ENCODE data around the gene ALG8. TPM values are rescaled to one million over a fixed set of nuclear protein-coding genes. Genes with fewer than 3 reads are reported as not detected.

ALG8 gene
- total RNA-seq, 2 donors from 2014 or later = 52.3 to 87.2 TPM

GRCh38 chr11:78145511-78146025 is 6.1 kb upstream of the ALG8 start:
- peaks cover 4 to 15% of the 10 kb centered on the region in 2 donors for H3K4me1 Mint-ChIP-seq (ENCODE audit: low read depth in 2 of 2)
- no peak for ATAC-seq
- no peak for DNase-seq (ENCODE audit: low spot score)

DNA sequence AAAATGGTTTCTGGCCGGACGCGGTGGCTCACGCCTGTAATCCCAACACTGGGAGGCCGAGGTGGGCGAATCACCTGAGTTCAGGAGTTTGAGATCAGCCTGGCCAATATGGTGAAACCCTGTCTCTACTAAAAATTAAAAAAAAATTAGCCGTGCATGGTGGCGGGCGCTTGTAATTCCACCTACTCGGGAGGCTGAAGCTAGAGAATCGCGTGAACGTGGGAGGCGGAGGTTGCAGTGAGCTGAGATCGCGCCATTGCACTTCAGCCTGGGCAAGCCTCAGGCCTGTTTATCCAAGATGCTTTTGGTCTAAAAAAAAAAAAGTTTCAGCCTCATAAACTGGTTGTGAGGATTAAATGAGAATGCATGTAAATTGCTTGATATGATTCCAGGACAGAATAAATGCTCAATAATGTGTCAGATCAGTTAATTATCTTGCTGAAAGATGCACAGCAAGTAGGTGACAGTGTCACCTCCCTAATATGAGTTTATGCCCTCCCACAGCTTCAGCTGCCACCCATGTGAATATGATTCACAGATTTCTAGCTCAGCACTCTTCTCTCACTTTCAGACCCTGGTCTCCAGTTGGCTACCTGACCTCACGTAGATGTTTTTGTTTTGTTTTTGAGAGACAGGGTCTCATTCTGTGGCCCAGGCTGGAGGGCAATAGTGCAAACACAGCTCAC is 1.1 kb upstream of the ALG8 start:
- H3K4me1 Mint-ChIP-seq (ENCODE audit: low read depth in 2 of 2) = peaks cover 27 to 39% of the 10 kb centered on the region in 2 donors
- peak overlapping the region; percentile 35 to 63 for H3K27ac Mint-ChIP-seq
- H3K27me3 Mint-ChIP-seq = no peaks in the 10 kb centered on the region
- ATAC-seq = no peak
- peak overlapping the region; percentile 93 for H3K4me3 Mint-ChIP-seq
- DNase-seq (ENCODE audit: low spot score) = no peak
- no peaks in the 10 kb centered on the region for H3K9me3 Mint-ChIP-seq
- H3K36me3 Mint-ChIP-seq = peaks cover 14% of the 10 kb centered on the region

More at GRCh38 chr11:78145511-78146025, 6.1 kb upstream of the ALG8 start:
- Mint-ChIP-seq H3K4me3 (no peak overlapping the region), H3K36me3 (peaks cover 5% of the 10 kb centered on the region), H3K9me3 (no peaks in the 10 kb centered on the region), H3K27me3 (no peaks in the 10 kb centered on the region), H3K27ac (no peak overlapping the region)

DNA sequence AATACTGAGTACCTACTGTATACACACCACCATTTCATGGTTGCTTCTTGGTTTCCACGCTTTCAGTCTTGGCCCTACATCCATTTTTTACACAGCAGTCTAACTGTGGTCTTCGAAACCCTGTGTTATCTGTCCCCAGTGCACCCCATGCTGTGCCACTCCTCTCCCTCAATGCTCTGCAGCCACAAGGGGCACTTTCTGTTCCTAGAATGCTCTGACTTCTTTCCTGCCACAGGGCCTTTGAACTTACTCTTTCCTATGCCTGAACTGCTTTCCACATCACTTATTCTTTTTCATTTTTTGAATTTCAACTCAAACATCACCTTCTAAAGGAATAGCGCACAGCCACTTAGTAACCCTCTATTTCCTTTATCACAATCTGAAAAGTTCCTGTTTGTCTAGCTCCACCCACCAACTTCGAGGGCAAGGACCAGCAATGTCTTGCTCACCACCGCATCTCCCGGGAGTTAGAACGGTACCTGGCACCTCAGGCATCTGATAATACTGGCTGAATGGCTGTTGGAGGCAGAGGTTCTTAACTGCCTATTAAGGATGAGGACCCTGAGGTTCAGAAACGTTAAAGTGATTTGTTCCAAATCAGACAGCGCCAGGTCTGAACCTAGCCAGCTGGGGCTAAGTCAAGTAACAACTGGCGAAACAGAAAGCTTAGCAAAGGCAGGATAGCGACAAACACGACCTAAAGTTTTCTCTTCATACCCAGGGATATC is 568 bp downstream of the ALG8 start:
- H3K9me3 Mint-ChIP-seq = no peaks in the 10 kb centered on the region
- DNase-seq (ENCODE audit: low spot score) = no peak
- peak; percentile 56 to 69 for ATAC-seq
- H3K27ac Mint-ChIP-seq = peak overlapping the region; percentile 93 to 96
- peak overlapping the region; percentile 93 for H3K4me3 Mint-ChIP-seq
- peaks cover 17% of the 10 kb centered on the region for H3K36me3 Mint-ChIP-seq
- no peaks in the 10 kb centered on the region for H3K27me3 Mint-ChIP-seq
- H3K4me1 Mint-ChIP-seq (ENCODE audit: low read depth in 2 of 2) = peaks cover 27 to 36% of the 10 kb centered on the region in 2 donors

DNA sequence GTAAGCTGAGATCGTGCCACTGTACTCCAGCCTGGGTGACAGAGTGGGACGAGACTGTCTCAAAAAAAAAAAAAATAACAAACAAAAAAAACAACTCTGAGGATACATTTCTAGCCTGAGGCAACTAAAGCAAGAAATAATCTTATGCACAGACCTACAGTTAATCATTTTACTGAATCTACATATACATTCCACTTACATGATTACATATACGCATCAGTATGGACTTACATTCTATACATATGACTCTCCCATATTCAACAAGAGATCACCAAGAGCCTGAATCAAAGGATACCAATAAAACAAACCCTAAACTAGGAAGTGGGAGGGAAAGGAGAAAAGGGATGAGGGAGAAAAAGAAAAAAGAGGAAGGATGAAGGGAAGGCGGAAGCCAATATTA is 1.1 kb downstream of the ALG8 start:
- ATAC-seq = no peak
- peak overlapping the region; percentile 93 to 96 for H3K27ac Mint-ChIP-seq
- no peaks in the 10 kb centered on the region for H3K9me3 Mint-ChIP-seq
- peaks cover 15% of the 10 kb centered on the region for H3K36me3 Mint-ChIP-seq
- H3K4me3 Mint-ChIP-seq = peak overlapping the region; percentile 93
- H3K27me3 Mint-ChIP-seq = no peaks in the 10 kb centered on the region
- DNase-seq (ENCODE audit: low spot score) = no peak
- peaks cover 27 to 34% of the 10 kb centered on the region in 2 donors for H3K4me1 Mint-ChIP-seq (ENCODE audit: low read depth in 2 of 2)

- peaks cover 5 to 9% of the 10 kb centered on the region in 2 donors for H3K4me1 Mint-ChIP-seq (ENCODE audit: low read depth in 2 of 2)
- DNase-seq (ENCODE audit: low spot score) = no peak
- H3K27ac Mint-ChIP-seq = no peak overlapping the region
These were observed 7.0 kb downstream of the ALG8 start for GRCh38 chr11:78132475-78132874.

GRCh38 chr11:78131956-78132355 is 7.5 kb downstream of the ALG8 start:
- no peak for ATAC-seq
- peaks cover 9% of the 10 kb centered on the region for H3K36me3 Mint-ChIP-seq
- H3K27me3 Mint-ChIP-seq = no peaks in the 10 kb centered on the region
- H3K27ac Mint-ChIP-seq = no peak overlapping the region
- no peak for DNase-seq (ENCODE audit: low spot score)
- H3K9me3 Mint-ChIP-seq = no peaks in the 10 kb centered on the region
- H3K4me3 Mint-ChIP-seq = no peak overlapping the region
- H3K4me1 Mint-ChIP-seq (ENCODE audit: low read depth in 2 of 2) = peaks cover 0 to 4% of the 10 kb centered on the region in 2 donors

More at GRCh38 chr11:78132475-78132874, 7.0 kb downstream of the ALG8 start:
- no peak overlapping the region for H3K4me3 Mint-ChIP-seq
- no peaks in the 10 kb centered on the region for H3K9me3 Mint-ChIP-seq
- H3K36me3 Mint-ChIP-seq = peaks cover 14% of the 10 kb centered on the region
- ATAC-seq = no peak
- no peaks in the 10 kb centered on the region for H3K27me3 Mint-ChIP-seq

- Mint-ChIP-seq H3K27ac (no peak overlapping the region), H3K4me1 (ENCODE audit: low read depth in 2 of 2) (peaks cover 0 to 4% of the 10 kb centered on the region in 2 donors), H3K4me3 (no peak overlapping the region), H3K27me3 (no peaks in the 10 kb centered on the region), H3K9me3 (no peaks in the 10 kb centered on the region), H3K36me3 (no peaks in the 10 kb centered on the region)
- ATAC-seq = no peak
- no peak for DNase-seq (ENCODE audit: low spot score)
These were observed 12.0 kb downstream of the ALG8 start for GRCh38 chr11:78127403-78127802.

DNA sequence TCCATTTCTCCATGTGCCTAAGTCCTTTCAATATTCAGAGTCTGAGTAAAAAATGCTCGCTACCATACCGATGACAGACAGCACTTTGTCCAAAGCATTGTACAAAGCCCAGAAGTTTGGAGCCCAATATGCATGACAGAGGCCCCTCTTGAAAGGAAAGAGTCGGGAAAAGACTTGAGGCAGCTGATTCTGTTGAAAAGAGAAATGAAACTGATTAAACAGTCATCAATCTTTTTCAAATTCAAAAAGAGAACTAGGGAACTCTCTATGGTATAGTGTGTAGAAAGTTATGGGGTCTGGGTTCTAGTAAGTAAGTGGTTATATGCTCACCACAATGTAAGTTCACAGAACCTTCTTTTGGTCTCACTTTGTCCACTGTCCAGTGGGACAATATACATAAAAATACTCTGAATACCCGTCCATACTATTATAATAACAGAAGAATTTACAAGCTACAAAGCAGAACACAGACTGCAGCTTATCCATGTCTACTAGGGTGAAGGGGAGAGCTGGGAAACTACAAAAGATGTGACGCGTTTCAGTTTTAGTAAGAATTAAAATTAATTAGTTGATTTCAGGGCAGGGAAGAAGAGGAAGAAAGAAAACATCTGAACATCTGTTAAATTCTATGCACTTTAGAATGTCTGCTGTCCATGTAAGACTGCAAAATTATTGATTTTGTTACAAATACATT is 26.7 kb downstream of the ALG8 start:
- no peaks in the 10 kb centered on the region for H3K9me3 Mint-ChIP-seq
- peaks cover 0 to 2% of the 10 kb centered on the region in 2 donors for H3K4me1 Mint-ChIP-seq (ENCODE audit: low read depth in 2 of 2)
- H3K27me3 Mint-ChIP-seq = no peaks in the 10 kb centered on the region
- peaks cover 17% of the 10 kb centered on the region for H3K36me3 Mint-ChIP-seq
- no peak overlapping the region for H3K4me3 Mint-ChIP-seq
- no peak for DNase-seq (ENCODE audit: low spot score)
- ATAC-seq = no peak
- no peak overlapping the region for H3K27ac Mint-ChIP-seq

GRCh38 chr11:78111298-78111697 is 28.1 kb downstream of the ALG8 start:
- DNase-seq (ENCODE audit: low spot score) (no peak), ATAC-seq (no peak)
- peaks cover 17% of the 10 kb centered on the region for H3K36me3 Mint-ChIP-seq
- H3K9me3 Mint-ChIP-seq = no peaks in the 10 kb centered on the region
- H3K27ac Mint-ChIP-seq = no peak overlapping the region
- H3K27me3 Mint-ChIP-seq = no peaks in the 10 kb centered on the region
- no peak overlapping the region for H3K4me3 Mint-ChIP-seq
- H3K4me1 Mint-ChIP-seq (ENCODE audit: low read depth in 2 of 2) = peaks cover 0 to 2% of the 10 kb centered on the region in 2 donors

- no peak for ATAC-seq
- Mint-ChIP-seq H3K36me3 (peaks cover 17% of the 10 kb centered on the region), H3K27me3 (no peaks in the 10 kb centered on the region), H3K27ac (no peak overlapping the region), H3K4me1 (ENCODE audit: low read depth in 2 of 2) (peaks cover 0 to 2% of the 10 kb centered on the region in 2 donors), H3K4me3 (no peak overlapping the region), H3K9me3 (no peaks in the 10 kb centered on the region)
- DNase-seq (ENCODE audit: low spot score) = no peak
These were observed 28.6 kb downstream of the ALG8 start for GRCh38 chr11:78110830-78111229.

- no peak for DNase-seq (ENCODE audit: low spot score)
- peaks cover 17% of the 10 kb centered on the region for H3K36me3 Mint-ChIP-seq
- H3K27ac Mint-ChIP-seq = no peak overlapping the region
- H3K4me3 Mint-ChIP-seq = no peak overlapping the region
- H3K27me3 Mint-ChIP-seq = no peaks in the 10 kb centered on the region
- ATAC-seq = no peak
- no peaks in the 10 kb centered on the region for H3K9me3 Mint-ChIP-seq
- peaks cover 0 to 2% of the 10 kb centered on the region in 2 donors for H3K4me1 Mint-ChIP-seq (ENCODE audit: low read depth in 2 of 2)
These were observed 29.1 kb downstream of the ALG8 start for GRCh38 chr11:78110351-78110750.

GRCh38 chr11:78109081-78110015 is 30.1 kb downstream of the ALG8 start:
- ATAC-seq = no peak
- no peaks in the 10 kb centered on the region for H3K27me3 Mint-ChIP-seq
- no peak for DNase-seq (ENCODE audit: low spot score)
- H3K27ac Mint-ChIP-seq = no peak overlapping the region
- no peaks in the 10 kb centered on the region for H3K9me3 Mint-ChIP-seq
- no peak overlapping the region for H3K4me3 Mint-ChIP-seq
- H3K36me3 Mint-ChIP-seq = peaks cover 17% of the 10 kb centered on the region
- peaks cover 0 to 2% of the 10 kb centered on the region in 2 donors for H3K4me1 Mint-ChIP-seq (ENCODE audit: low read depth in 2 of 2)
